ENCODE measurements around the gene SEPTIN12. TPM values are rescaled to one million over a fixed set of nuclear protein-coding genes. Genes with fewer than 3 reads are reported as not detected.

Gene SEPTIN12
- total RNA-seq, 1 donor from 2014 or later = 0.65 TPM

DNA sequence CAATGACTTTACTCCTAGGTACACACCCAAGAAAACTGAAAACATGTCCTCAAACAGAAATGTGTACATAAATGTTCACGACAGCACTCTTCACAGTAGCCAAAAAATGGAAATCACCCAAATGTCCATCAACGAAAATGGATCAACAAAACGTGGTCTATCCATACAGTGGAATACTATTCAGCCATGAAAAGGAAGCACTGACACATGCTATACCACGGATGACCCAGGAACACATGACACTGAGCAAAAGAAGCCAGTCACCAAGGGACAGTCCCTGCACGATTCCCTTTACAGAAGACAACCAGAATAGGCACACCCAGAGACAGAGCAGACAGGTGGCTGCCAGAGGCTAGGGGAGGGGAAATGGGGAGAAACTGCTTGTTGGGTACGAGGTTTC is 32.5 kb downstream of the SEPTIN12 start:
- Mint-ChIP-seq H3K4me1 (no peaks in the 10 kb centered on the region), H3K4me3 (no peak overlapping the region), H3K9me3 (peaks cover 2% of the 10 kb centered on the region), H3K27ac (ENCODE audit: unreplicated experiment) (no peak overlapping the region), H3K36me3 (ENCODE audit: low read depth) (peaks cover 13% of the 10 kb centered on the region), H3K27me3 (ENCODE audit: low read depth) (no peaks in the 10 kb centered on the region)
- no peak for DNase-seq (ENCODE audit: low read depth, low spot score)
- TF ChIP-seq, protein P1, sequence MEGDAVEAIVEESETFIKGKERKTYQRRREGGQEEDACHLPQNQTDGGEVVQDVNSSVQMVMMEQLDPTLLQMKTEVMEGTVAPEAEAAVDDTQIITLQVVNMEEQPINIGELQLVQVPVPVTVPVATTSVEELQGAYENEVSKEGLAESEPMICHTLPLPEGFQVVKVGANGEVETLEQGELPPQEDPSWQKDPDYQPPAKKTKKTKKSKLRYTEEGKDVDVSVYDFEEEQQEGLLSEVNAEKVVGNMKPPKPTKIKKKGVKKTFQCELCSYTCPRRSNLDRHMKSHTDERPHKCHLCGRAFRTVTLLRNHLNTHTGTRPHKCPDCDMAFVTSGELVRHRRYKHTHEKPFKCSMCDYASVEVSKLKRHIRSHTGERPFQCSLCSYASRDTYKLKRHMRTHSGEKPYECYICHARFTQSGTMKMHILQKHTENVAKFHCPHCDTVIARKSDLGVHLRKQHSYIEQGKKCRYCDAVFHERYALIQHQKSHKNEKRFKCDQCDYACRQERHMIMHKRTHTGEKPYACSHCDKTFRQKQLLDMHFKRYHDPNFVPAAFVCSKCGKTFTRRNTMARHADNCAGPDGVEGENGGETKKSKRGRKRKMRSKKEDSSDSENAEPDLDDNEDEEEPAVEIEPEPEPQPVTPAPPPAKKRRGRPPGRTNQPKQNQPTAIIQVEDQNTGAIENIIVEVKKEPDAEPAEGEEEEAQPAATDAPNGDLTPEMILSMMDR (conservative IDR thresholded peaks at IDR 0.05) = no peak

DNA sequence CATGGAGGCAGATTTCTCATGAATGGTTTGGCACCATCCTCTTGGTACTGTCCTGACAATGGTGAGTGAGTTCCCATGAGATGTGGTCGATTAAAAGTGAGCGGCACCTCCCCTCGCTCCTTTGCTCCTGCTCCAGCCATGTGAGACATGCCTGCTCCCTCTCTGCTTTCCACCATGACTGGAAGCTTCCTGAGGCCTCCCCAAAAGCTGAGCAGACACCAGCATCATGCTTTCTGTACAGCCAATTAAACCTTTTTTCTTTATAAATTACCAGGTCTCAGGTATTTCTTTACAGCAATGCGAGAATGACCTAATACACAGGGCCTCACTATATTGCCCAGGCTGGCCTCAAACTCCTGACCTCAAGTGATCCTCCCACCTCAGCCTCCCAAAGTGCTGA is 33.3 kb downstream of the SEPTIN12 start:
- Mint-ChIP-seq H3K4me3 (no peak overlapping the region), H3K4me1 (no peaks in the 10 kb centered on the region), H3K27me3 (ENCODE audit: low read depth) (no peaks in the 10 kb centered on the region), H3K36me3 (ENCODE audit: low read depth) (peaks cover 13% of the 10 kb centered on the region), H3K9me3 (peaks cover 2% of the 10 kb centered on the region), H3K27ac (ENCODE audit: unreplicated experiment) (no peak overlapping the region)
- TF ChIP-seq, protein P1 (conservative IDR thresholded peaks at IDR 0.05) = no peak
- no peak for DNase-seq (ENCODE audit: low read depth, low spot score)

DNA sequence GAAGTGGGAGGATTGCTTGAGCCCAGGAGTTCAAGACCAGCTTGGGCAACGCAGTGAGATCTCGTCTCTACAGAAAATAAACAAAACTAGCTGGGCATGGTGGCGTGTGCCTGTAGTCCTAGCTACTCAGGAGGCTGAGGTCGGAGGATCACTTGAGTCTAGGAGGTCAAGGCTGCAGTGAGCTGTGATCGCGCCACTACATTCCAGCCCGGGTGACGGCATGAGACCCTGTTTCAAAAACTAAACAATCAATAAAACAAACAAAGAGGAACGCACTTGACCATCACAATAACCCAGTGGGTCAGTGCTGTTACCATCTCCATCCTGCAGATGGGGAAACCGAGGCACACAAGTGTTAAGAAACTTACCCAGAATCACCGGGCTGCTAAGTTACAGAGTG is 34.9 kb downstream of the SEPTIN12 start:
- TF ChIP-seq, protein P1 (conservative IDR thresholded peaks at IDR 0.05) = no peak
- Mint-ChIP-seq H3K27ac (ENCODE audit: unreplicated experiment) (no peak overlapping the region), H3K9me3 (peaks cover 2% of the 10 kb centered on the region), H3K27me3 (ENCODE audit: low read depth) (no peaks in the 10 kb centered on the region), H3K4me3 (no peak overlapping the region), H3K36me3 (ENCODE audit: low read depth) (peaks cover 10% of the 10 kb centered on the region), H3K4me1 (no peaks in the 10 kb centered on the region)
- DNase-seq (ENCODE audit: low read depth, low spot score) = no peak

DNA sequence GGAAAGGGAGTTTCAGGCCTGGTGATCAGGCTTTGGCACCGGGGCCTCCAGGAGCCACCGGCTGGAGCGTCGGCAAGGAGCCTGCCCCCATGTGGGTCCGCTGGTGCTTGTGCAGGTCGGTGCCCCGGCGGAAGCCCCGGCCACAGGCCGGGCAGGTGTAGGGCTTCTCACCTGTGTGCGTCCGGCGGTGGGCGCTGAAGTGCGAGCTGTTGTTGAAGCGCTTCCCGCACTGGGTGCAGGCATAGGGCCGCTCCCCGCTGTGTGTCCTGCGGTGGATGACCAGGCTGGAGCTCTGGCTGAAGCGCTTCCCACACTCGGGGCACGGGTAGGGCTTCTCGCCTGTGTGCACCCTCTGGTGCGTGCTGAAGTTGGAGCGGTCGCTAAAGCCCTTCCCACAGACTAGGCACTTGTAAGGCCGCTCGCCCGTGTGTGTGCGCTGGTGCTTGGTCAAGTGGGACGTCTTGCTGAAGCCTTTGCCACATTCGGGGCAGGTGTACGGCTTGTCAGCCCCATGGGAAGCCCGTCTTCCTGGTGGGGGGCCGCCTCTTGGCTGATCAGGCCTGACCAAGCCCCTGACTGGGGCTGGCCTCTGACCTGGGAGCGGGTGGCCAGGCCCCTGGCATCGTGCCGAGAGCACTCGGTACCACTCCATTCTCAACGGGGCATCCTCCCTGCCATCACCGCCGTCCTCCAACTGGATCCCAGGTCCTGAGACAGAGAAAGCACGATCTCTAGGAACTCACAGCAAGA is 35.6 kb downstream of the SEPTIN12 start:
- Mint-ChIP-seq H3K9me3 (peaks cover 2% of the 10 kb centered on the region), H3K4me3 (no peak overlapping the region), H3K27me3 (ENCODE audit: low read depth) (no peaks in the 10 kb centered on the region), H3K36me3 (ENCODE audit: low read depth) (peaks cover 10% of the 10 kb centered on the region), H3K27ac (ENCODE audit: unreplicated experiment) (no peak overlapping the region), H3K4me1 (no peaks in the 10 kb centered on the region)
- TF ChIP-seq, protein P1 (conservative IDR thresholded peaks at IDR 0.05) = no peak
- DNase-seq (ENCODE audit: low read depth, low spot score) = no peak

DNA sequence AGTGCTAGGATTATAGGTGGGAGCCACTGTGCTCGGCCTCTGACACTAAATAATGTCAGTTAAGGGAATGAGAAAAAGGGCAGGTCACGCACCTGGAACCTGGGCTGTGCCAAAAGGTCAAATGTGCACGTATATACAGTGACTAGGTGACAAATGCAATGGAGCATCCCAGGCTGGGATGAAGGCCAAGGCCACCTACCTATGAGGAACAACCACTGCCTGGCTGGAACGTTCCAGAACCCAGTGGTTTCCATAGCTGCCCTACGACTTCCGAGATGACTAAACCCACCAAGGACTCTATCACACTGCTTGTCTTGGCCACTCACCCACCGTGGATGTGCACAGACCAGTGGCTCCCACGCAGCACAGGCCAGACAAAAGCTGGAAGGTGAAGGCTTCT is 37.2 kb downstream of the SEPTIN12 start:
- no peaks in the 10 kb centered on the region for H3K4me1 Mint-ChIP-seq
- no peak for DNase-seq (ENCODE audit: low read depth, low spot score)
- TF ChIP-seq, protein P1 (conservative IDR thresholded peaks at IDR 0.05) = no peak
- H3K4me3 Mint-ChIP-seq = peak overlapping the region; percentile 12
- peaks cover 9% of the 10 kb centered on the region for H3K36me3 Mint-ChIP-seq (ENCODE audit: low read depth)
- H3K27ac Mint-ChIP-seq (ENCODE audit: unreplicated experiment) = no peak overlapping the region
- peaks cover 2% of the 10 kb centered on the region for H3K9me3 Mint-ChIP-seq
- H3K27me3 Mint-ChIP-seq (ENCODE audit: low read depth) = no peaks in the 10 kb centered on the region
